WTC11 (cell line): ENCODE results near the gene ABCC3. TPM values are rescaled to one million over a fixed set of nuclear protein-coding genes. Genes with fewer than 3 reads are reported as not detected.

Source experiments
- ATAC-seq: fragments of 200-7000 bp; cut with Tn5 transposase; 2 replicates; pipeline ENCODE4 v1.10.0; 2021; ENCODE audit warnings: mild to moderate bottlenecking, moderate library complexity
- CTCF ChIA-PET: fragments of 300-600 bp; sonication (Branson Sonifier 250); formaldehyde crosslinking; loops from one replicate; lab custom pipeline; 2021; ENCODE audit warnings: antibody characterized with exemption; lab: Charles Lee
- POLR2A ChIA-PET: fragments of 350-600 bp; sonication (Branson Sonifier 250); formaldehyde crosslinking; loops from one replicate; lab custom pipeline; 2021; ENCODE audit warnings: antibody characterized with exemption; lab: Charles Lee
- DNase-seq: peaks from one replicate; pipeline ENCODE4 v3.0.0; 2021; ENCODE audit warnings: low spot score
- H3K27ac Mint-ChIP-seq: 2 replicates; pipeline ENCODE4 v1.8.0; 2021; ENCODE audit warnings: mixed read lengths
- H3K27me3 Mint-ChIP-seq: 2 replicates; pipeline ENCODE4 v1.8.0; 2021; ENCODE audit warnings: low read depth, mild to moderate bottlenecking, moderate library complexity, mixed read lengths
- H3K36me3 Mint-ChIP-seq: 2 replicates; pipeline ENCODE4 v1.8.0; 2021; ENCODE audit warnings: mixed read lengths
- H3K4me1 Mint-ChIP-seq: 2 replicates; pipeline ENCODE4 v1.8.0; 2022; ENCODE audit warnings: mixed read lengths
- H3K4me3 Mint-ChIP-seq: 2 replicates; pipeline ENCODE4 v1.8.0; 2021; ENCODE audit warnings: mild to moderate bottlenecking, moderate library complexity, mixed read lengths
- H3K9me3 Mint-ChIP-seq: 2 replicates; pipeline ENCODE4 v1.8.0; 2021; ENCODE audit warnings: mixed read lengths
- AR ChIP-seq: fragments of 250-450 bp; sonication (Bioruptor Pico); IDR thresholded peaks from 2 replicates; pipeline ENCODE4 v1.9.0; 2021; ENCODE audit warnings: mild to moderate bottlenecking
- ARID4B ChIP-seq: sonication (generic); formaldehyde crosslinking; IDR thresholded peaks from 2 replicates; pipeline ENCODE4 v1.8.0; 2023; ENCODE audit warnings: missing genetic modification reagents, mild to moderate bottlenecking, borderline replicate concordance
- ATF3 ChIP-seq: sonication (generic); formaldehyde crosslinking; conservative IDR thresholded peaks from 2 replicates; pipeline ENCODE4 v1.8.1; 2022; ENCODE audit warnings: mild to moderate bottlenecking, missing genetic modification reagents
- CDX4 ChIP-seq: fragments of 250-450 bp; sonication (Bioruptor Pico); IDR thresholded peaks from 2 replicates; pipeline ENCODE4 v1.9.0; 2021; ENCODE audit warnings: moderate library complexity, mild to moderate bottlenecking, inconsistent platforms, borderline replicate concordance
- GRHL2 ChIP-seq: fragments of 250-450 bp; sonication (Bioruptor Pico); IDR thresholded peaks from 2 replicates; pipeline ENCODE4 v1.8.0; 2022; ENCODE audit warnings: mild to moderate bottlenecking, moderate library complexity; ENCODE audit not compliant: insufficient replicate concordance, severe bottlenecking
- GTF2I ChIP-seq: fragments of 250-450 bp; sonication (Bioruptor Pico); conservative IDR thresholded peaks from 2 replicates; pipeline ENCODE4 v1.4.0; 2021; ENCODE audit warnings: mild to moderate bottlenecking
- JAZF1 ChIP-seq: fragments of 250-450 bp; sonication (Bioruptor Pico); IDR thresholded peaks from 2 replicates; pipeline ENCODE4 v1.9.0; 2021; ENCODE audit warnings: moderate library complexity, mild to moderate bottlenecking, inconsistent platforms
- MLX ChIP-seq: sonication (generic); formaldehyde crosslinking; IDR thresholded peaks from 2 replicates; pipeline ENCODE4 v1.8.1; 2023; ENCODE audit warnings: mild to moderate bottlenecking, missing genetic modification reagents, moderate library complexity
- MYBL2 ChIP-seq: sonication (generic); formaldehyde crosslinking; IDR thresholded peaks from 2 replicates; pipeline ENCODE4 v1.8.1; 2023; ENCODE audit warnings: mild to moderate bottlenecking, moderate library complexity, missing genetic modification reagents
- OVOL2 ChIP-seq: fragments of 250-450 bp; sonication (Bioruptor Pico); IDR thresholded peaks from 2 replicates; pipeline ENCODE4 v1.9.0; 2021; ENCODE audit warnings: mild to moderate bottlenecking, borderline replicate concordance
- PRRX2 ChIP-seq: fragments of 250-450 bp; sonication (Bioruptor Pico); IDR thresholded peaks from 2 replicates; pipeline ENCODE4 v1.8.0; 2021; ENCODE audit warnings: mild to moderate bottlenecking
- SMAD4 ChIP-seq: sonication (generic); formaldehyde crosslinking; IDR thresholded peaks from 2 replicates; pipeline ENCODE4 v1.8.0; 2022; ENCODE audit warnings: mild to moderate bottlenecking, missing genetic modification reagents
- TEAD1 ChIP-seq: sonication (generic); formaldehyde crosslinking; IDR thresholded peaks from 2 replicates; pipeline ENCODE4 v1.8.0; 2022; ENCODE audit warnings: mild to moderate bottlenecking, missing genetic modification reagents
- USF1 ChIP-seq: sonication (generic); formaldehyde crosslinking; IDR thresholded peaks from 2 replicates; pipeline ENCODE4 v1.8.0; 2022; ENCODE audit warnings: mild to moderate bottlenecking, missing genetic modification reagents
- ZNF138 ChIP-seq: sonication (generic); formaldehyde crosslinking; conservative IDR thresholded peaks from 2 replicates; pipeline ENCODE4 v1.8.1; 2022; ENCODE audit warnings: mild to moderate bottlenecking, moderate library complexity, missing genetic modification reagents
- ZNF416 ChIP-seq: fragments of 250-450 bp; sonication (Bioruptor Pico); IDR thresholded peaks from 2 replicates; pipeline ENCODE4 v1.9.0; 2021; ENCODE audit warnings: mild to moderate bottlenecking, inconsistent platforms
- total RNA-seq: library from RNA; stranded (reverse); gene quantifications from 3 replicates; pipeline ENCODE4 v1.2.3, GENCODE V29; 2021

Gene ABCC3
- total RNA-seq, 1 experiment from 2014 or later = 0.92 TPM

- no peaks in the 10 kb centered on the region for H3K36me3 Mint-ChIP-seq
- ChIA-PET CTCF (interaction anchor here (0.6 to 7.5 kb wide), 17 partner anchors 12 to 243 kb away, joined by 3 to 313 read pairs (median 5); partner anchors contain the start of genes ABCC3 and CACNA1G), POLR2A (interaction anchor here (0.7 kb wide), 1 partner anchor 22 kb away, joined by 7 read pairs; no protein-coding TSS in a partner anchor)
- no peak overlapping the region for H3K4me3 Mint-ChIP-seq
- H3K4me1 Mint-ChIP-seq = peaks cover 41% of the 10 kb centered on the region
- H3K27ac Mint-ChIP-seq = no peak overlapping the region
- TF ChIP-seq GRHL2 (CRISPR knock-in tag) (no peak), MLX (CRISPR knock-in tag) (no peak), ARID4B (CRISPR knock-in tag) (no peak), GTF2I (no peak), MYBL2 (CRISPR knock-in tag) (no peak), CDX4 (CRISPR knock-in tag) (no peak), ZNF416 (CRISPR knock-in tag) (no peak), USF1 (CRISPR knock-in tag) (no peak), PRRX2 (CRISPR knock-in tag) (no peak), TEAD1 (CRISPR knock-in tag) (no peak), OVOL2 (CRISPR knock-in tag) (no peak), ZNF138 (no peak)
- ATAC-seq (no peak), DNase-seq (no peak)
- H3K27me3 Mint-ChIP-seq = peaks cover 4% of the 10 kb centered on the region
- no peaks in the 10 kb centered on the region for H3K9me3 Mint-ChIP-seq
Measured at GRCh38 chr17:50624321-50624934, 10.3 kb upstream of the ABCC3 start.

GRCh38 chr17:50625032-50625871, 9.4 kb upstream of the ABCC3 start:
- ChIA-PET POLR2A (interaction anchor here (0.7 to 1.0 kb wide), 2 partner anchors 23 to 74 kb away, joined by 3 to 7 read pairs; no protein-coding TSS in a partner anchor), CTCF (interaction anchor here (0.6 to 7.5 kb wide), 47 partner anchors 8 to 425 kb away, joined by 3 to 313 read pairs (median 7); partner anchors contain the start of genes ABCC3, CACNA1G, EPN3 and SPATA20)
- TF ChIP-seq SMAD4 (CRISPR knock-in tag) (no peak), AR (CRISPR knock-in tag) (no peak), MLX (CRISPR knock-in tag) (no peak), ARID4B (CRISPR knock-in tag) (no peak), ATF3 (CRISPR knock-in tag) (no peak), MYBL2 (CRISPR knock-in tag) (no peak), ZNF416 (CRISPR knock-in tag) (no peak), JAZF1 (CRISPR knock-in tag) (no peak)

More at GRCh38 chr17:50625032-50625871, 9.4 kb upstream of the ABCC3 start:
- peaks cover 41% of the 10 kb centered on the region for H3K4me1 Mint-ChIP-seq
- H3K27me3 Mint-ChIP-seq = peaks cover 4% of the 10 kb centered on the region
- no peak overlapping the region for H3K27ac Mint-ChIP-seq
- H3K36me3 Mint-ChIP-seq = no peaks in the 10 kb centered on the region
- no peak overlapping the region for H3K4me3 Mint-ChIP-seq
- no peak for DNase-seq
- ATAC-seq = no peak
- no peaks in the 10 kb centered on the region for H3K9me3 Mint-ChIP-seq
